RWPE1 (cell line): ENCODE results near the gene HSPB6.

Source experiments
- CTCF ChIA-PET: fragments of 350-600 bp; sonication (Branson Sonifier 250); formaldehyde crosslinking; extraction: SDS; loops from one replicate; lab custom pipeline; 2021; lab: Yijun Ruan, JAX
- POLR2A ChIA-PET: fragments of 400-600 bp; formaldehyde crosslinking; extraction: SDS; loops from one replicate; lab custom pipeline; 2020; ENCODE audit warnings: antibody characterized with exemption; ENCODE audit not compliant: low non-redundant PET; lab: Yijun Ruan, JAX
- DNase-seq: peaks from one replicate; pipeline ENCODE4 v3.0.0; 2012; ENCODE audit warnings: low spot score
- H3K27ac ChIP-seq: fragments of 450-650 bp; 2 replicates; pipeline ENCODE4 v1.5.1; 2017
- CTCF ChIP-seq: fragments of 450-650 bp; conservative IDR thresholded peaks from 2 replicates; pipeline ENCODE4 v1.5.1; 2017; ENCODE audit warnings: low read depth, mild to moderate bottlenecking

The HSPB6 gene

GRCh38 chr19:35732540-35733179, 24.2 kb downstream of the HSPB6 start:
- TF ChIP-seq CTCF = no peak
- no peak for DNase-seq
- POLR2A ChIA-PET = interaction anchor here (0.6 kb wide), 1 partner anchor 11 kb away, joined by 6 read pairs; no protein-coding TSS in a partner anchor
- H3K27ac ChIP-seq = peak overlapping the region; percentile 32; the same call in 1 of the 2 replicates
- CTCF ChIA-PET = no interaction called here

GRCh38 chr19:35731779-35732405, 24.9 kb downstream of the HSPB6 start:
- DNase-seq = no peak
- ChIA-PET CTCF (no interaction called here), POLR2A (interaction anchor here (0.6 kb wide), 1 partner anchor 12 kb away, joined by 6 read pairs; no protein-coding TSS in a partner anchor)
- H3K27ac ChIP-seq = peak overlapping the region; percentile 32; the same call in 1 of the 2 replicates
- TF ChIP-seq CTCF = no peak

GRCh38 chr19:35731353-35731752, 25.5 kb downstream of the HSPB6 start:
- ChIA-PET CTCF (no interaction called here), POLR2A (no interaction called here)
- DNase-seq = no peak
- H3K27ac ChIP-seq = peak overlapping the region; percentile 2
- TF ChIP-seq CTCF = no peak

- ChIA-PET CTCF (interaction anchor here (0.7 kb wide), 1 partner anchor 18 kb away, joined by 6 read pairs; no protein-coding TSS in a partner anchor), POLR2A (interaction anchor here (0.6 kb wide), 1 partner anchor 513 kb away, joined by 3 read pairs; no protein-coding TSS in a partner anchor)
- no peak for TF ChIP-seq CTCF
- no peak for DNase-seq
- no peak overlapping the region; the same call in 1 of the 2 replicates for H3K27ac ChIP-seq
Observed at GRCh38 chr19:35730326-35730725, 26.5 kb downstream of the HSPB6 start.

GRCh38 chr19:35729763-35730162, 27.1 kb downstream of the HSPB6 start:
- ChIA-PET CTCF (no interaction called here), POLR2A (no interaction called here)
- TF ChIP-seq CTCF = no peak
- H3K27ac ChIP-seq = no peak overlapping the region
- DNase-seq = no peak

GRCh38 chr19:35729021-35729420, 27.8 kb downstream of the HSPB6 start:
- CTCF ChIA-PET = no interaction called here
- POLR2A ChIA-PET = no interaction called here
- TF ChIP-seq CTCF = no peak
- no peak overlapping the region for H3K27ac ChIP-seq
- DNase-seq = no peak
